Measurements from ENCODE around the gene TNK2.

TNK2 gene

GRCh38 chr3:195815169-195815771 lies 93.1 kb downstream of the TNK2 start:
- DNase-seq, result no peak

GRCh38 chr3:195813916-195814640 lies 94.3 kb downstream of the TNK2 start:
- DNase-seq, result no peak
